Stimulated activated naive CD8-positive, alpha-beta T cell treated with anti-CD3 and anti-CD28 coated beads, Interleukin-15, Interleukin-2, amounts not matched to agents 100 ng/mL and 50 ng/mL, for 24 hours (primary cell): ENCODE measurements around the gene PARD3B.

ENCODE experiments used
- H3K27ac Mint-ChIP-seq: one replicate; pipeline ENCODE4 v1.8.0; 2021; ENCODE audit warnings: mild to moderate bottlenecking, mixed read lengths
- H3K27me3 Mint-ChIP-seq: one replicate; pipeline ENCODE4 v1.8.0; 2021; ENCODE audit warnings: mixed read lengths
- H3K36me3 Mint-ChIP-seq: one replicate; pipeline ENCODE4 v1.8.0; 2021; ENCODE audit warnings: low read depth, mixed read lengths
- H3K4me1 Mint-ChIP-seq: one replicate; pipeline ENCODE4 v1.8.0; 2021; ENCODE audit warnings: low read depth, mixed read lengths
- H3K4me3 Mint-ChIP-seq: one replicate; pipeline ENCODE4 v1.8.0; 2021; ENCODE audit warnings: mild to moderate bottlenecking, mixed read lengths
- H3K9me3 Mint-ChIP-seq: one replicate; pipeline ENCODE4 v1.8.0; 2021; ENCODE audit warnings: mixed read lengths

PARD3B gene

GRCh38 chr2:205129531-205129930 is 584.3 kb downstream of the PARD3B start:
- peak overlapping the region; percentile 5 for H3K27ac Mint-ChIP-seq
- no peaks in the 10 kb centered on the region for H3K36me3 Mint-ChIP-seq
- peaks cover 19% of the 10 kb centered on the region for H3K4me1 Mint-ChIP-seq
- H3K4me3 Mint-ChIP-seq = no peak overlapping the region
- H3K9me3 Mint-ChIP-seq = peaks cover 6% of the 10 kb centered on the region
- H3K27me3 Mint-ChIP-seq = no peaks in the 10 kb centered on the region

DNA sequence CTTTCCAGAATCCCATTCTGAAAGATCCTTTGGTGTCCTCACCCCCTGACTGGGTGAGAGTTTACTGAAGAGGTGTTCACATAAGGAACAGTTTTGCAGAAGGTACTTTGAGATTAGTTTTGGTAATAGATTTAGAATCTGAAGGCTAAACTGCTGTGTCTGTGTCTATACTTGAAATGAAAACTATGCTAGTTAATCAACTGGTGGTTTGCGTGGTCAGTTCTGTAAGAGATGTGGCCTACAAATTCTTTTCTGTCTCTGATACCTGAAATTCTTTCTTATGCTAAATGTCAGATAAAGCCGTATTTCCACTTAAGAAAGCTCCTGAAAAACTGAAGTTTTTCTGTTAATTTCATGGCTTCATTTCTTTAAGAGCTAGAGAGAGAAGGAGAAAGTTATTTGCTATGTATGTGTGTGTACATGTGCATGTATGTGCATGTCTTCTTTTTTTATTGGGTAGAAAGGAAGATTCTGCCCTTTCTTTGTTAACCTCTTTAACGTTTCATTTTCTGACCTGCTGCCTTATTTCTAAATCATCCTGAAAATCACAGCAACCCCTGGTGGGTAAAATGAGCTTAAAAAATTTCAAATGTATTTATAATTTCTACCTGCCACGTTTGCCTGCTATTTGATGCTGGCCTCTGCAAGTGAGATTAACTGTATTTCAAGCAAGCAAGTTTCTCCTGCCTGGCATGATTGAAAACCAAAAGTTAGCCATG is 585.0 kb downstream of the PARD3B start:
- H3K4me3 Mint-ChIP-seq = no peak overlapping the region
- peaks cover 5% of the 10 kb centered on the region for H3K9me3 Mint-ChIP-seq
- no peak overlapping the region for H3K27ac Mint-ChIP-seq
- peaks cover 19% of the 10 kb centered on the region for H3K4me1 Mint-ChIP-seq
- H3K36me3 Mint-ChIP-seq = no peaks in the 10 kb centered on the region
- no peaks in the 10 kb centered on the region for H3K27me3 Mint-ChIP-seq

DNA sequence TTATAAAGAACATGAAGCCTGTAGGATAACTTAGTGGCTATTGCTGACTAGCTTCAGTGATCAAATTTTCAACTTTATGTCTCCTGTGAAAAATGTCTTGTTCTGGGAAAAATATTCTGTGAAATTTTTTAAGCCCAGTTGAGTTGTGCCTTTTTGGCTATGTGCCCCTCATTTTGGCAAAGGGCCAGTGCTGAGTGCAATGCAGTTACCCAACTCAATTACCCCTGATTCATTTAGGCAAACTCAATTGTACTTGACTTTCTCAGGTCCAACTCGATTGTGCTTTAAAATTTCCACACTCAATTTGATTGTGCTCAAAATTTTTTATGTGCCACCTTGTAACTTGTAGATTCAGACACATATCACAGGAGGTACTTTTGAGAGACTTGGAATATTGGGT is 588.3 kb downstream of the PARD3B start:
- H3K27ac Mint-ChIP-seq = no peak overlapping the region
- H3K9me3 Mint-ChIP-seq = peaks cover 5% of the 10 kb centered on the region
- H3K36me3 Mint-ChIP-seq = no peaks in the 10 kb centered on the region
- H3K27me3 Mint-ChIP-seq = no peaks in the 10 kb centered on the region
- H3K4me3 Mint-ChIP-seq = no peak overlapping the region
- H3K4me1 Mint-ChIP-seq = peaks cover 19% of the 10 kb centered on the region

DNA sequence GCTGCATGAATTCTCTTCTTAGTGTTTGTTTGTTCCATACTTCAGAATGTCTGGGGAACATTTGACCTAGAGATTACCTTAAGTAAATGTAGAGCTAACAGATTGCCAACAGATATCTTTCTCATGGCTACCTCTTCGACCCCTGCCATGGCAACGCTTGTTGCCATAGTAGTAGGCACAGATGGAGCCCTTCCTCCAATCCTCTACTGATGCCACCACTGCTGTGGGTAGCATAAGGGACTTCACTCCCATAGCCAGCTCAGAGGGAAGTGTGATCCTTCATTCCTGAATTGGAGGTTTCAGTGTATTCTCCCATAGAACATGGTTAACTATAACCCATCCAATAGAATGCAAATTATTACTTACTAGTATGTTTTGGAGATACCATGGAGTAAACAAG is 593.5 kb downstream of the PARD3B start:
- Mint-ChIP-seq H3K36me3 (no peaks in the 10 kb centered on the region), H3K9me3 (peaks cover 5% of the 10 kb centered on the region), H3K4me3 (no peak overlapping the region), H3K27ac (no peak overlapping the region), H3K4me1 (peaks cover 3% of the 10 kb centered on the region), H3K27me3 (no peaks in the 10 kb centered on the region)

DNA sequence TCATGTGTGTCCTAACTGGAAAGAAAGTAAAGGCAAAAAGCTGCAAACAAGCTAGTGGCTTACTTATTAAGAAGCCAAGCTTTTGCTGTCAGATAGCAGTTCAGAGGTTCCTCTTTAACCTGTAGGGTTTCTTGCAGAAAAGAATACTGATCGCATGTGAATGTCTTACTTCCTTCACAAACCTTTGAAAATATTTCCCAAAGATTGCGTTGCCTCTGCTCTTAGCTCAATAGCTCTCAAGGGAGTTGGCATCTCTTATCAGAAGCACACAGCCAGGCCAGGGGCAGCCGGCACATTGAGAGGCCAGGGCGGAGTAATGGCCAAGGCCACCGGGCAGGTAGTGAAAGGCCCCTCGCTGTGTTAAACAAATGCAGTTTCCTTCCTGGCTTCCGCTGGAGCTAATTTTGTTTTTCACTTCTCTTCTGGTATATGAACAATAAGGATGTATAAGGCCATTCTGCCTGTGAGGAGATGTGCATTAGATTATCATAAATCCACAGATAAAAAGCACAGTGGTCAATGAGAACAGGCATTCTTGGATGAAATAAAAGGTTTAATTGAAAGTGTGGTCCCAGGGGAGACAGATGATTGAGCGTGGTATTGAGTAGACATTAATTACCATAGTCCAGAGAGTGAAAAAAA is 594.7 kb downstream of the PARD3B start:
- Mint-ChIP-seq H3K27ac (no peak overlapping the region), H3K4me1 (peaks cover 3% of the 10 kb centered on the region), H3K36me3 (no peaks in the 10 kb centered on the region), H3K4me3 (no peak overlapping the region), H3K27me3 (no peaks in the 10 kb centered on the region), H3K9me3 (peaks cover 5% of the 10 kb centered on the region)

DNA sequence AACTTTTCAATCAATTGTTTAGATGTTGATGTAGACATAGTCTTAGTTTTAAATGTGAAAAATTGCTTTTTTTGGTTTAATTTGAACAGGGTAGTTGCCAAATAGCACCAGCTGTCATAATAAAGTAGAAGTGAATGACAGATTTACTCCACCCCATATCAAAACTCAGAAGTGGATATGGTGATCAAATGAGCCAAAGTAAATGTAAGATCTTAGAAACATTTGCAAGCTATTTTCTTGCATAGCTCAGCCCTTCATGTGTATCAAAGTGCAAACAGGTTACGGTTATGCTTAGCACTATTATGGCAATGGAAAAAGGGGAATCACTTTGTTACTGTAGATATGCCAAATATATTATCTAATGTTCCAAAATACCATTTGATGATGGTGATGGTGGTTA is 596.1 kb downstream of the PARD3B start:
- Mint-ChIP-seq H3K4me1 (peaks cover 3% of the 10 kb centered on the region), H3K36me3 (no peaks in the 10 kb centered on the region), H3K27ac (no peak overlapping the region), H3K4me3 (no peak overlapping the region), H3K9me3 (peaks cover 8% of the 10 kb centered on the region), H3K27me3 (no peaks in the 10 kb centered on the region)

GRCh38 chr2:205145888-205146287 is 600.6 kb downstream of the PARD3B start:
- Mint-ChIP-seq H3K9me3 (peaks cover 3% of the 10 kb centered on the region), H3K4me1 (no peaks in the 10 kb centered on the region), H3K27me3 (no peaks in the 10 kb centered on the region), H3K36me3 (no peaks in the 10 kb centered on the region), H3K4me3 (no peak overlapping the region), H3K27ac (no peak overlapping the region)

- Mint-ChIP-seq H3K27me3 (no peaks in the 10 kb centered on the region), H3K4me3 (no peak overlapping the region), H3K9me3 (peaks cover 3% of the 10 kb centered on the region), H3K27ac (no peak overlapping the region), H3K4me1 (no peaks in the 10 kb centered on the region), H3K36me3 (no peaks in the 10 kb centered on the region)
Measured at GRCh38 chr2:205148755-205149154, 603.5 kb downstream of the PARD3B start.

DNA sequence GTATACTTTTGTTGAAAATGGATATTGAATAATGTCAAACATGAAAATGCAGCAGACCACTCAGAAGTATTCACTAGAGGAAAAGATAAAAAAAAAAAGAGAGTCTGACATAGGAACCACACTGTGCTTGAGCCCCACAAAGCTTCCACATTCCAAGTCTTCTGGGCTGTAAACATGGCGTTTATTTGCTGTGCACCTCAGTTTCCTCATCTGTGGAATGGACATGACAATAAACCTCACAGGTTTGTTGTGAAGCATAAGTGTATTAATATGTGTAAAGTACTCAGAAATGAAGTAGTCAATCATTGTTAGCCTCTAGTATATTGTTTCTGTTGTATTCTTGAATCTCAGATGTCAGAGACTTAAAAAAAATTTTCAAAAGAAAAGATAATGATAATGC is 611.2 kb downstream of the PARD3B start:
- Mint-ChIP-seq H3K36me3 (no peaks in the 10 kb centered on the region), H3K4me3 (no peak overlapping the region), H3K27me3 (no peaks in the 10 kb centered on the region), H3K4me1 (no peaks in the 10 kb centered on the region), H3K27ac (no peak overlapping the region), H3K9me3 (no peaks in the 10 kb centered on the region)

- H3K4me3 Mint-ChIP-seq = no peak overlapping the region
- no peaks in the 10 kb centered on the region for H3K4me1 Mint-ChIP-seq
Measured at GRCh38 chr2:205158404-205158803, 613.1 kb downstream of the PARD3B start.

GRCh38 chr2:205161156-205161839 is 616.0 kb downstream of the PARD3B start:
- Mint-ChIP-seq H3K27ac (no peak overlapping the region), H3K9me3 (no peaks in the 10 kb centered on the region), H3K4me1 (no peaks in the 10 kb centered on the region)

More at GRCh38 chr2:205158404-205158803, 613.1 kb downstream of the PARD3B start:
- no peak overlapping the region for H3K27ac Mint-ChIP-seq
- H3K9me3 Mint-ChIP-seq = no peaks in the 10 kb centered on the region
- H3K36me3 Mint-ChIP-seq = no peaks in the 10 kb centered on the region
- H3K27me3 Mint-ChIP-seq = no peaks in the 10 kb centered on the region

GRCh38 chr2:205166745-205167144 is 621.5 kb downstream of the PARD3B start:
- Mint-ChIP-seq H3K27me3 (no peaks in the 10 kb centered on the region), H3K36me3 (no peaks in the 10 kb centered on the region), H3K27ac (no peak overlapping the region), H3K4me1 (peaks cover 3% of the 10 kb centered on the region), H3K9me3 (no peaks in the 10 kb centered on the region), H3K4me3 (no peak overlapping the region)

More at GRCh38 chr2:205161156-205161839, 616.0 kb downstream of the PARD3B start:
- no peaks in the 10 kb centered on the region for H3K27me3 Mint-ChIP-seq
- H3K4me3 Mint-ChIP-seq = no peak overlapping the region
- no peaks in the 10 kb centered on the region for H3K36me3 Mint-ChIP-seq

DNA sequence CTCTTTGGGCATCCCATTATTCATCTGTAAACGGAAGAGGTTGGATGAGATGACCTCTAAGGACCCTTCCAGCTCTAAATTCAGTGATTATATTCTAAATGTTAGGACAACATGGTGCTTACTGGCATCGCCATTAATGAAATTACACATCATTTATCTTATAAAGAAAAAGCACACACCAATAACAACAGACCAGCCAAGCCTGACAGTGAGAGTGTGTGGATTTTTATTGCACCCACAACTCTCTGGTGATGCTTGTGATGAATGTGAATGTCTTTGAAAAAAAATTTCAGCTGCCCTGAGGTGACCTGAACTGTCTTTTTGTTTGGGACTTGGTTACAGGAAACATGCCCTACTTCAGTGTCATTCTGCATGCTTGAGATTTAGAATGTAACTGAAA is 623.7 kb downstream of the PARD3B start:
- no peaks in the 10 kb centered on the region for H3K9me3 Mint-ChIP-seq
- H3K4me1 Mint-ChIP-seq = peaks cover 3% of the 10 kb centered on the region
- no peak overlapping the region for H3K27ac Mint-ChIP-seq
- H3K4me3 Mint-ChIP-seq = no peak overlapping the region
- no peaks in the 10 kb centered on the region for H3K36me3 Mint-ChIP-seq
- no peaks in the 10 kb centered on the region for H3K27me3 Mint-ChIP-seq

GRCh38 chr2:205169464-205169863 is 624.2 kb downstream of the PARD3B start:
- no peak overlapping the region for H3K27ac Mint-ChIP-seq
- no peaks in the 10 kb centered on the region for H3K9me3 Mint-ChIP-seq
- H3K36me3 Mint-ChIP-seq = no peaks in the 10 kb centered on the region
- H3K4me3 Mint-ChIP-seq = no peak overlapping the region
- peaks cover 3% of the 10 kb centered on the region for H3K4me1 Mint-ChIP-seq
- H3K27me3 Mint-ChIP-seq = no peaks in the 10 kb centered on the region

GRCh38 chr2:205170399-205170798 is 625.1 kb downstream of the PARD3B start:
- Mint-ChIP-seq H3K36me3 (no peaks in the 10 kb centered on the region), H3K27me3 (no peaks in the 10 kb centered on the region), H3K27ac (no peak overlapping the region), H3K4me1 (peaks cover 3% of the 10 kb centered on the region), H3K9me3 (no peaks in the 10 kb centered on the region), H3K4me3 (no peak overlapping the region)
